ENCODE data around the gene ZNF366. TPM values are rescaled to one million over a fixed set of nuclear protein-coding genes. Genes with fewer than 3 reads are reported as not detected.
A peak's percentile ranks its signal among the peaks of the same experiment; 100 is the strongest.

The ZNF366 gene
- total and polyA plus RNA-seq, 2 experiments from 2014 or later: not detected

DNA sequence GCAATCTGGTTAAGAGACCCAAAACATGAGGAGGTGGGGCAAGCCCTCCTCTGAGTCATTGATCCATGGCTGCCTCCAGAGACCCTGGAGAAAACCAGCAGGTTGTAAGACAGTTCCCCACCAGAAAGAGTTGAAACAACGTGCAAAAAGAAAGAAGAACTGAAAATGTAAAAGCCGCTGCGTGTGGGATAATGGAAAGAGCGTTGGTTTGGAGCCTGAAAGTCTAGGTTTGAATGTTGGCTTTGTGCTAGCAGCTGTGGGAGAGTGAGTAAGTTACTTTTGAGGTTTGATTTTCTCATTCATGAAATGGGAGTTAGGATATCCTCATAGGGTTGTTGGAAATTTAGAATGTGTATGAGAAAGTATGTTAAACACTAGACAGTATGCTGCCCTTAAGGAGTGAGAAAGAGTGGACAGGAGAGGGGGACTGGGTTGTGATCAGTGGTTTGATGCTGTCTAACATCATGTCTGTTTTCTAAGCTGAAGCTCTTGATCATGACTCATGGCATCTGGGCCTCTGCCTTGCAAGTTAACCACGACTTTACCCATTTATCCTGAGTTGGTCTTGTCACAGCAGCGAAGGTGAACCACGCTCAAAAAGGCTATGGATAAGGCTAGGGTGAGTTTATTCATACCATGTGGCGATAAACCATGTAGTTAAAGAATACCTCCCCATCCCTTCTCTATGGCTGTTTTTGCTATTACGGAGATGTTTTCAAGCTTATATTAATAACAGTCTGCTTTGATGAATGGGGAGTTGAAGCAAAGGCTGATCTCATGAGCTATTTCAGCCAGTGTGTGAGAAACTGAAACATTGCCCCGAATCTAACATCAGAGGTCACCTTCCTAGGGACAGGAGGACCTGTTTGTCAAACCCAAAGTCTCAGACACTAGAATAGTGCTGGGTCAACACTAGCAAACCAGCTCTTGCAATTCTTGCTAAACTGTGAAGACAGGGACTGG, 41.3 kb downstream of the ZNF366 start:
- H3F3A ChIP-seq (ENCODE audit: insufficient read depth): peaks cover 13% of the 10 kb centered on the region
- H3K27ac ChIP-seq: peak overlapping the region; percentile 11; the same call in 1 of the 2 replicates
- no peaks in the 10 kb centered on the region for H4K20me1 ChIP-seq (ENCODE audit: insufficient read depth)
- WGBS, 2 experiments (ENCODE audit: low coverage in 1 of 2, low lambda C conversion rate in 2 of 2, missing lambda C conversion rate in 2 of 2): 80 to 81% methylated on average over 10 of the region's 10 CpGs
- 0 out of 2 replicates have a peak overlapping the region, but pooled peaks have one; percentile 23 for H2AFZ ChIP-seq
- H3K4me1 ChIP-seq (ENCODE audit: insufficient read depth): peaks cover 32% of the 10 kb centered on the region
- DNase-seq: peak; percentile 63
- H3K9me3 ChIP-seq (ENCODE audit: low read depth): no peaks in the 10 kb centered on the region
- no peak overlapping the region for H3K4me2 ChIP-seq (ENCODE audit: unreplicated experiment)
- no peak overlapping the region for H3K9ac ChIP-seq
- in situ Hi-C loops (cut with MboI): no loop called here
- H3K79me2 ChIP-seq (ENCODE audit: insufficient read depth): no peaks in the 10 kb centered on the region
- TF ChIP-seq EZH2 (IDR thresholded peaks at IDR 0.05; ENCODE audit: insufficient read depth, poor library complexity, severe bottlenecking): no peak
- no peak for TF ChIP-seq EZH2phosphoT487 (IDR thresholded peaks at IDR 0.05; ENCODE audit: insufficient read depth, low read depth)
- no peaks in the 10 kb centered on the region for H3K36me3 ChIP-seq (ENCODE audit: low read depth)
- H3K9me2 ChIP-seq (ENCODE audit: insufficient read depth): no peaks in the 10 kb centered on the region
- H3K4me3 ChIP-seq: no peak overlapping the region
- no peaks in the 10 kb centered on the region for H3K27me3 ChIP-seq (replicated peaks; ENCODE audit: insufficient read depth)

DNA sequence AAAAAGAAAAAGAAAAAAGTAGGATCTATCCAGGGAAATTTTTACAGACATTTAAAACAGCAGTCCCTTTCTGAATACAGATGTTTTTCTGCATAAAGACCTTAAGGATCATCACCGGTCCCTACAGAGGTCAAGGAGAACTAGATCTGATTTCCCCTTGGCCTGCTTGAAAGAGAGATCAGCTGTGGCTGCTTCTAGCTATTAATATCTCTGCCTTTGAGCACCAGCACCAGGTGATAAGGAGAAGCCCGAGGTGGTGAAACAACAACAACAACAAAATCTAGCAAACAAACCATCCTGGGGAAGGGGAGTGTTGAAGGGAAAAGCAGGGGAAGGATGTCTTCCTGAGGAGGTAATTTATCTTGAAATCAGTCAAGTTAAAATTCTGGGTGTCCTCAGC, 42.1 kb downstream of the ZNF366 start:
- no peak overlapping the region for H3K4me2 ChIP-seq (ENCODE audit: unreplicated experiment)
- TF ChIP-seq EZH2phosphoT487 (IDR thresholded peaks at IDR 0.05; ENCODE audit: insufficient read depth, low read depth): no peak
- TF ChIP-seq EZH2 (IDR thresholded peaks at IDR 0.05; ENCODE audit: insufficient read depth, poor library complexity, severe bottlenecking): no peak
- peaks cover 13% of the 10 kb centered on the region for H3F3A ChIP-seq (ENCODE audit: insufficient read depth)
- no peak overlapping the region for H2AFZ ChIP-seq
- in situ Hi-C loops (cut with MboI): no loop called here
- no peaks in the 10 kb centered on the region for H3K27me3 ChIP-seq (replicated peaks; ENCODE audit: insufficient read depth)
- H3K9me2 ChIP-seq (ENCODE audit: insufficient read depth): no peaks in the 10 kb centered on the region
- H3K36me3 ChIP-seq (ENCODE audit: low read depth): no peaks in the 10 kb centered on the region
- H3K9ac ChIP-seq: no peak overlapping the region
- H3K4me1 ChIP-seq (ENCODE audit: insufficient read depth): peaks cover 24% of the 10 kb centered on the region
- H3K9me3 ChIP-seq (ENCODE audit: low read depth): no peaks in the 10 kb centered on the region
- H3K79me2 ChIP-seq (ENCODE audit: insufficient read depth): no peaks in the 10 kb centered on the region
- DNase-seq: no peak
- no peak overlapping the region; the same call in 1 of the 2 replicates for H3K27ac ChIP-seq
- H4K20me1 ChIP-seq (ENCODE audit: insufficient read depth): no peaks in the 10 kb centered on the region
- 70 to 77% methylated on average over 2 of the region's 2 CpGs for WGBS, 2 experiments (ENCODE audit: low coverage in 1 of 2, low lambda C conversion rate in 2 of 2, missing lambda C conversion rate in 2 of 2)
- no peak overlapping the region for H3K4me3 ChIP-seq

DNA sequence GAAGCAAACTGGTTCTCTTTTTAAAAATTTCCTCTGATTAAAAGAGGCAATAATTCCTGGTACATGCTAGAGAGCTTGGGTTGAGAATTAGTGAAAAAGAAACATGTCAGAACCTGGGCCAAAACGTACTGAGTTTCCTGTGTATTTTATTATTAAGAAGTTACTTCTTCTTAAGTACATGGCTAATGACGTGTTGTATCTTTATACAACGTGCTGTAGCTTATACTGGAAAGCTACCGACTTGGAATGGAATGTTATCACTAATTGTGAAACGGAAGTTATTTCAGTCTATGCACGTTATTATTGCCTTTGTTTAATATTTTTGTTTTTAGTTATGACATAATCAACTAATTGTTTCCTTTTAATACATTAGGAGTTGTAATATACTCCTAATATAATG, 43.1 kb downstream of the ZNF366 start:
- Histone ChIP-seq H2AFZ (no peak overlapping the region), H3K27me3 (replicated peaks; ENCODE audit: insufficient read depth) (no peaks in the 10 kb centered on the region), H3K9me3 (ENCODE audit: low read depth) (no peaks in the 10 kb centered on the region), H4K20me1 (ENCODE audit: insufficient read depth) (no peaks in the 10 kb centered on the region), H3F3A (ENCODE audit: insufficient read depth) (peaks cover 13% of the 10 kb centered on the region), H3K27ac (no peak overlapping the region), H3K4me2 (ENCODE audit: unreplicated experiment) (no peak overlapping the region), H3K9me2 (ENCODE audit: insufficient read depth) (no peaks in the 10 kb centered on the region), H3K79me2 (ENCODE audit: insufficient read depth) (no peaks in the 10 kb centered on the region), H3K36me3 (ENCODE audit: low read depth) (no peaks in the 10 kb centered on the region), H3K9ac (no peak overlapping the region), H3K4me3 (no peak overlapping the region), H3K4me1 (ENCODE audit: insufficient read depth) (peaks cover 24% of the 10 kb centered on the region)
- WGBS, 2 experiments (ENCODE audit: low coverage in 1 of 2, low lambda C conversion rate in 2 of 2, missing lambda C conversion rate in 2 of 2): 88 to 92% methylated on average over 6 of the region's 6 CpGs
- in situ Hi-C loops (cut with MboI): no loop called here
- DNase-seq: no peak
- TF ChIP-seq EZH2 (IDR thresholded peaks at IDR 0.05; ENCODE audit: insufficient read depth, poor library complexity, severe bottlenecking): no peak
- no peak for TF ChIP-seq EZH2phosphoT487 (IDR thresholded peaks at IDR 0.05; ENCODE audit: insufficient read depth, low read depth)

DNA sequence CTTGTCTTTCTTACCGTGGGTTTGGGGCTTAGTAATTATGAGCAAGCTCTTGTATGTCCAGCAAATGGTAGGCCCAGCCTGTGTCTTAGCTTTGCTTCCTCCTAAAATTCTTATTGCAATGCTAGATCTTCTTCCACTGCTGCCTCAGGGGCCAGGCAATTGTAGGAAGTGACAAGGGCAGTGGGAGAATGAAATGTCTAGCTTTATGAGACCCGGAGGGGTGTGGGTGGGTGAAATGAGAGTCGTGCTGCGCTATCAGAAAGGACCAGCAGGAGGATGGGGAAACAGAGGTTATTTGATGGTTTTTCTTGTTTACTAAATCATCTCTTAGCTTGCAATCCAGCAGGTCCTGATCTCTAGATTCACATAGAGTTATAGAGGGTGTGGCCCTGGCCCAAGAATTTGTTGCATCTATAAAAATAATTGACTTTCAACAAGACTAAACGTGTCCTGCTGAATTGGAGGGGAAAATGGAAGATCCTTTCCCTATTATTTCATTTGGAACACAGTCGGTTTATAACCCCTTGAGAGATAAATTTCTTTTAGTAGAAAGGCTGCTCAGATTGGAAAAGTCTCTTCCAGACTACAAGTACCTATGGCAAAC, 43.7 kb downstream of the ZNF366 start:
- Histone ChIP-seq H3K27ac (no peak overlapping the region), H3K9ac (no peak overlapping the region), H3K9me3 (ENCODE audit: low read depth) (no peaks in the 10 kb centered on the region), H3K4me1 (ENCODE audit: insufficient read depth) (peaks cover 23% of the 10 kb centered on the region), H3F3A (ENCODE audit: insufficient read depth) (peaks cover 9% of the 10 kb centered on the region), H3K4me3 (no peak overlapping the region), H4K20me1 (ENCODE audit: insufficient read depth) (no peaks in the 10 kb centered on the region), H3K27me3 (replicated peaks; ENCODE audit: insufficient read depth) (no peaks in the 10 kb centered on the region), H3K4me2 (ENCODE audit: unreplicated experiment) (no peak overlapping the region), H2AFZ (no peak overlapping the region), H3K9me2 (ENCODE audit: insufficient read depth) (no peaks in the 10 kb centered on the region), H3K79me2 (ENCODE audit: insufficient read depth) (no peaks in the 10 kb centered on the region), H3K36me3 (ENCODE audit: low read depth) (no peaks in the 10 kb centered on the region)
- TF ChIP-seq EZH2 (IDR thresholded peaks at IDR 0.05; ENCODE audit: insufficient read depth, poor library complexity, severe bottlenecking) (no peak), EZH2phosphoT487 (IDR thresholded peaks at IDR 0.05; ENCODE audit: insufficient read depth, low read depth) (no peak)
- no peak for DNase-seq
- 71 to 76% methylated on average over 6 of the region's 6 CpGs for WGBS, 2 experiments (ENCODE audit: low coverage in 1 of 2, low lambda C conversion rate in 2 of 2, missing lambda C conversion rate in 2 of 2)
- in situ Hi-C loops (cut with MboI): no loop called here
